Skin of body (tissue), 2 donors: ENCODE measurements around the gene NACC2. TPM values are rescaled to one million over a fixed set of nuclear protein-coding genes. Genes with fewer than 3 reads are reported as not detected.
"Not testable (repeated sequence)": the region's sequence is repeated elsewhere in the genome, so short reads cannot be mapped to it uniquely, and the experiment has no call there.

Experiments used
- DNase-seq: peaks from one replicate; lab custom pipeline; 2025; lab: John Stamatoyannopoulos, UW
- total RNA-seq: library from RNA; depleted of rRNA; stranded (reverse); fragments of >200 nt; gene quantifications from one replicate; pipeline ENCODE4 v1.2.3, GENCODE V29; 2014

NACC2 gene
- total RNA-seq, 1 donor from 2014 or later: 2.9 TPM

- no peak for DNase-seq
Observed at GRCh38 chr9:135983208-135984071, 111.6 kb downstream of the NACC2 start.

DNA sequence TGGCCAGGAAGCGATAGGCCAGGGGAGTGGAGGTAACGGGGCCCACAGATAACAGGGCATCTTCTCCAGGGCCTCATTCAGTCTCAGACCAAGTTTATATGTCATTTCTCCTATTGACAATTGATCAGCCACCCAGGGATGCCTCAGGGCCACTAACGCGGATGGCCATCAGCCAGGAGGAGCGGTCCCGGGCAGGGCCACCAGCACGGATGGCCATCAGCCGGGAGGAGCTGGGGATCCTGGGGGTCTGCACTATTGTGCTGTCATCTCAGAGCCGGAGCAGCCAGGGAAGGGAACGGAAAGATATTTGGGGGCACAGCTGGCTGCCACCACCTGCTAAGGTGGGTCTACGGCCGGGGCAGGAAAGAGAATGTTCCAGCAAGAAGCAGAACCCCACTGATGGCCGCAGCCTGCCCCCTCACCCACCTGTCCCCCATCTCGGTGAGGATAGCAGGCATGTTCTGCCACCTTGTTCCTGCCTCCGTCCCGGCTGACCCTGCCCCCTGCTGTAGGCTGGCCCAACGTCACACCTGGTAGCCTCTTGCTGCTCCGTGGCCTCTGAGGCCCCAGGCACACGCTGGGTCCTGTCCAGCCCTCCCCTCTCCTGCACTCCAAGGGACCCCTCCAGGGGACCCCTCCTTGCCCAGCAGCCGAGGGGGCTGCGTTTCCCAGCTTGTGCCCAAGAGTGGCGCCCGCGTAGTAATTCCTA is 112.4 kb downstream of the NACC2 start:
- DNase-seq: no peak

GRCh38 chr9:135980926-135981630 is 114.0 kb downstream of the NACC2 start:
- no peak for DNase-seq

- DNase-seq: no peak
Observed at GRCh38 chr9:135979547-135980166, 115.4 kb downstream of the NACC2 start.

- no peak for DNase-seq
Observed at GRCh38 chr9:135978642-135979546, 116.2 kb downstream of the NACC2 start.

DNA sequence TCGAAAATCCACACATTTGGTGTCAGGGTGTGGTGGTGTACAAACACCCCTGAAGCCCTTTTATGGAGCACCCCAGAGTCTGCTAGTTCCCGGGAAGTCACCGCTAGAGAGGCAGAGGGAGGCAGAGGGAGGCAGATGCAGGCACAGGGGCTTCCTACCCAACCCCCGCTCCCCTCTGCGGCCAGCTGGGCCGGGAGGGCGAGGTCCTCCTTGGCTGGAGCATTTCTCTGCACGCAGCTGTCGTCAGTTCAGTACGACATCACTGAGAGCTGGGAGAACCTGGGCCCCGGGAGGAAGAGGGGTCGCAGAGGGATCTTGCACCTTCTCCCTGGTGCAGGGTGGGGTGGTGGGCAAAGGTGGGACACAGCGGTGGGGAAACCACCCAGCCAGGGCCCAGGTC is 118.1 kb downstream of the NACC2 start:
- no peak for DNase-seq

DNA sequence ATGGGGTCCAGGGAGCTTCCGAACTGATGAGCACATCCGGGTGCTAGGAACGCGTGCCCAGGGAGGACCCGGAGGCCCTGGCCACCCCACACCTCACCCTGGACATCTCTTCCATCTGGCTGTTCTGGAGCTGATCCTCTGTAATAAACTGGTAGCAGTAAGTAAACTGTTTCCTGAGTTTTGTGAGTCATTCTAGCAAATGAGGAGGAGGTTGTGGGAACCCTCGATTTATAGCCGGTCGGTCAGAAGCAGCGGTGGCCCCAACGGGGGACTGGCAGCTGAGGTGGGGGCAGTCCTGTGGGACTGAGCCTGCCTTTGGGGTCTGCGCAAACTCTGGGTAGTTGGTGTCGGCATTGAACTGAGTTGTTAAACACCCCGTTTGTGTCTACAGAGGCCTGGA is 118.6 kb downstream of the NACC2 start:
- DNase-seq: no peak

GRCh38 chr9:135975834-135976233 is 119.3 kb downstream of the NACC2 start:
- DNase-seq: no peak

GRCh38 chr9:135974220-135974573 is 120.9 kb downstream of the NACC2 start:
- no peak for DNase-seq

DNA sequence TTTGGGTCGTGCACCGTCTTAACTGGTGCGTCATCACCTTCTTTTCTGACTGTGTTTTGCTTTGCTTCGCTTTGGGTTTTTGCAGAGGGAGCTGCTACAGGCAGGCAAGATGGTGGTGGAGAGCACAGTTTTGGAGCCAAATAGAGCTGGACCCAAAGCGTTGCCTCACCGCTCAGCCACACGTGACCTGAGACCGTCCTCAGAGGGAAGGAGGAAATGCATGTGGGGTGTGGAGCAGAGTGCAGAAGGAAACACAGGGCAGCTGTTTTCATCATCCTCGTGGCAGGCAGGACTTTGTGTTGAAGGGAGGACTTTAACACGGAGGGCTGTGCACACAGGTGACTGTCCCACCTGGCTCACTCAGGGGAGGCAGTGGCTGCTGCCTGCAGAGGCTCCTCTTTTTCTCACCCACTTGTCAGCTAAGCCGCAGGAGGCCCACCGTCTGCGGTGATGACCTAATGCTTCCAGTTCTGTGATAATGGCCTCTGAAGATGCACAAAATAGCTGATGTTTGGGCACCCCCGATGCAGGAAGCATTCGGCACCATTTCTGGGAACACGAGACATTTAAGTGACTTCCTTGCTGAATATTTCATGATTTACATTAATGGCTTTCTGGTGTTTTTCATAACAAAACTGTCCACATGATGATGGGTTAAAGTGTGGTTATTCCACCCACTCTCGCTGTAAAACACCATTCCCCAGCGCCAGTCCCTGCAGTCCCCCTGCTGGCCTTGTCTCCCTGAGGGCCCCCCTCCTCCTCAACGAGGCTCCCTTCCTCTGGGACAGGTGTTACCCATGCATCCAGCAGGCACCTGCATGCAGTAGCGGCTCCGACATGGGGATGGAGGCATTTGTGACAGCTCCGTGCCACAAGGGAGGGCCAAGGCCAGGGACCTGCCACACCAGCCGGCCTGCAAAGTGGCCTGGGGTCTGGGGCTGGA is 121.5 kb downstream of the NACC2 start:
- DNase-seq: no peak

DNA sequence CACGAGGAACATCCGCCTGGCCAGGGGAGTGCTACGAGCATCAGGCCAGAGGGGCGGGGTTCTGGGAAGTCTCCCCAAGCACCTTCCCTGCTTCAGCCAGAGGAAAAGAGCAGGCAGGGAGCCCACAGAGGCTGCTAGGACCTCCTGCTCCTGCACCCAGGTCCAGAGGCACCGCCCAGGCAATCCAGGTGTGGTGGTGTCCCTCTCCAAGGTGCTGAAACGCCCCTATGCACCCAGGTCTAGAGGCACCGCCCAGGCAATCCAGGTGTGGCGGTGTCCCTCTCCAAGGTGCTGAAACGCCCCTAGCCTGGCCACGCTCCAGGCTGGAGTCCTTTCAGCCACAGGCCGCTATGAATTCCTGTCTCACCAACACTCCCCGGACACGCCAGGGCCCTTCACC is 123.2 kb downstream of the NACC2 start:
- no peak for DNase-seq

GRCh38 chr9:135971111-135971766 is 123.8 kb downstream of the NACC2 start:
- peak; percentile 61 for DNase-seq

- DNase-seq: no peak
Observed at GRCh38 chr9:135970128-135970815, 124.8 kb downstream of the NACC2 start.

DNA sequence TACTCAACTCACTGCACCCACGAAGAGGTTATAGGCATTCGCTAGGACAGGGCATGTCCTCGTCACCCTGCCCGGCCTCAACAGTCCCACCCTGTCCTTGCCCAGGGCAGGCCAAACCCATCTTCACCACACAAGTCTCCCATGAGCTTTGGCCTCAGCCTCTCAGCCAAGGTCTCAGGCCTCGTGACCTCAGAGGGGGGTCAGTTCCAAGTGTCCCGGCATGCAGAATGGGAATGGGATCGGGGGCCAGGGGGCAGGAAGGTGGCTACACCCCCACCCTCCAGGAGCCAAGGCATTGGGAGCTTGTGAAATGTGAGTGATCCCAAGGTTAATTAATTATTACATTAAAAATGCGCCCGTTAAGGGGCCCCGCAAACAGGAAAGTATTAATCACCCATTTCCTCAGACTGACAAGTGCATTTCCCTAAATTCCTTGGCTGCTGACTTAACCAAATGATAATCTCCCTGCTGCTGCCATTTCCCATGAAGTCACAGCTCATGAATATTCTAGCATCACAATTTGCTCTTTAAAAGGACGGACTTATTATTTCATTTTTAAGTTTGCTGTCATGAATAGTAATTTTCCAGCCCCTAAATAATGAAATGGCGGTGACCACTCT is 125.9 kb downstream of the NACC2 start:
- no peak for DNase-seq

GRCh38 chr9:135968601-135969000 is 126.5 kb downstream of the NACC2 start:
- DNase-seq: no peak

- no peak for DNase-seq
Observed at GRCh38 chr9:135968083-135968476, 127.0 kb downstream of the NACC2 start.

- not testable (repeated sequence) for DNase-seq
Observed at GRCh38 chr9:135966916-135967260, 128.2 kb downstream of the NACC2 start.

- DNase-seq: no peak
Observed at GRCh38 chr9:135965124-135965756, 129.8 kb downstream of the NACC2 start.
